ENCODE data around the gene TULP1.

- TF ChIP-seq CTCF (IDR thresholded peaks at IDR 0.05 in 8 of 11, conservative IDR thresholded peaks at IDR 0.05 in 3 of 11) (no peak), POLR2A (IDR thresholded peaks at IDR 0.05) (no peak), POLR2AphosphoS5 (IDR thresholded peaks at IDR 0.05) (no peak)
Measured at GRCh38 chr6:35465646-35466045, 47.0 kb downstream of the TULP1 start.
